NCI-H2196 (cell line): ENCODE data around the gene PHETA1.

Experiments used
- DNase-seq: peaks from one replicate; lab custom pipeline; 2025; ENCODE audit not compliant: unreplicated experiment; lab: John Stamatoyannopoulos, UW

PHETA1 gene

DNA sequence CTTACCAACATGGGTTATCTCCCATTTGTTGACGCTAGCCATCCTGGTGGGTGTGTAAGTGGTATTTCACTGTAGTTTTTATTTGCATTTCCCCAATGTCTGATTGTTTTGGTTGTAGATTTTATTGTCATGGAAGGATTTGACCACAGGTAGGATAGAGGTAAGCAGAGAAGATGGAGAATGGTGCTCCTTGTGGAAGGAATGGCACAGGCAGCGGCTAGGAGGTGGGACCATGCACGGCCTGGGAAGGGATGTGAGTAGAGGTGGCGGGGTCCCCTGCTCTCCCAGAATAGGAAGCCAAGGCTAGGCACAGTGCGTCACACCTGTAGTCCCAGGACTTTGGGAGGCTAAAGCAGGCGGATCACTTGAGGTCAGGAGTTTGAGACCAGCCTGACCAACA is 41.4 kb downstream of the PHETA1 start:
- DNase-seq: no peak

DNA sequence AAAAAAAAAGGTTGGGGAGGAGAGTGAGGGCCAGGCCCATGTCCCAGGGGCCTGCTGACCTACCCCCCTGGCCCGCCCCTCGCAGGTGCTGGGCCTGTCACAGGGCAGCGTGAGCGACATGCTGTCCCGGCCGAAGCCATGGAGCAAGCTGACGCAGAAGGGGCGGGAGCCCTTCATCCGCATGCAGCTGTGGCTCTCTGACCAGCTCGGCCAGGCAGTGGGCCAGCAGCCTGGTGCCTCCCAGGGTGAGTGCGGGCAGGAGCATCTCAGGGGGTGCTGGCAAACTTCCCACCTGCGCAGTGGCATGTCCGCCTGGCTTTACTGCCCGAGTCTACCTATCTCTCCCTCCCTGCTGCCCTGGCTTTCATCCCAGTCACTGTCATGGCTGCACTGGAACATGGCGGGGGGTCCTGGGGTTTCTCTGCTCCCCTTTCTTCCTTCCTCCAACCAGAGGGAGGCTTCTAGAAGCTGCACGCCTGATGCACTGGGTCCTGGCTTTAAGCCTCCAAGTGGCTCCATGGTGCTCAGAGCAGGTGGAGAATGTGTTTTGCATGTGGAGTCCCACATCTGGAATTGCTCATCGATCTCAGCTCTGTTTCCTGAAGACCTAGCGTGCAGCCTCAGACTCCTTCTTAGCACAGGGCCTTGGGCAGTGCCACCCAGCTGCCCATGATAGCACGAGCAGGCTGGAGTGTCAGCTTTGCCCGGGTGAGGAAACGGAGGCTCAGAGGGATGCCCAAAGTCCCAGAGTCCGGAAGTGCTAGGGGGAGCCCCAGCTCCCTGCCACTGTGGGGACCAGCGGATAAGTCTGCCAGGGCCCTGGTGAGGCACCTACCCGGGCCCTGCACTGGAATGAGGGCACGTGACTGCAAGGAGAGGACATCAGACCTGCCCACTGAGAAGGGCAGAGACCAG is 46.3 kb downstream of the PHETA1 start:
- DNase-seq: peak; percentile 90

GRCh38 chr12:111321317-111321716 is 47.6 kb downstream of the PHETA1 start:
- DNase-seq: no peak

DNA sequence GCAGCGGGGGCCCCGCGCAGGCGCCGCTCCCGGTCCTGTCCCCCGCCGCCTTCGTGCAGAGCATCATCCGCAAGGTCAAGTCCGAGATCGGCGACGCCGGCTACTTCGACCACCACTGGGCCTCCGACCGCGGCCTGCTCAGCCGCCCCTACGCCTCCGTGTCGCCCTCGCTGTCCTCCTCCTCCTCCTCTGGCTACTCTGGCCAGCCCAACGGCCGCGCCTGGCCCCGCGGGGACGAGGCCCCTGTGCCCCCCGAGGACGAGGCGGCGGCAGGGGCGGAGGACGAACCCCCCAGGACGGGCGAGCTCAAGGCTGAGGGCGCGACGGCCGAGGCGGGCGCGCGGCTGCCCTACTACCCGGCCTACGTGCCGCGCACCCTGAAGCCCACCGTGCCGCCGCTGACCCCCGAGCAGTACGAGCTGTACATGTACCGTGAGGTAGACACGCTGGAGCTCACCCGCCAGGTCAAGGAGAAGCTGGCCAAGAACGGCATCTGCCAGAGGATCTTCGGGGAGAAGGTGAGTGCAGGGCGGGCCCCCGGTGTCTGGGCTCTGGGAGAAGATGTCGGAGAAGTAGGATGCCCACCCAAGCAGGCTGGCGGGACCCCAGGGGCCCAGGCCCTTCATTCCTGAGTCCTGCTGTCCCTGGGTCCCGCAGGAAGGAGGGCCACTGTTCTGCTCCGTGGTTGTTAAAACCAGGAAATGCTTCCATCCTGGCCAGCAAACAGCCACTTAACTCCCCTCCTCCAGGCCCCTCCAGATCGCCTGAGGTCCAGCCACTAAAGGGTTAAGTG is 48.4 kb downstream of the PHETA1 start:
- DNase-seq: no peak

DNA sequence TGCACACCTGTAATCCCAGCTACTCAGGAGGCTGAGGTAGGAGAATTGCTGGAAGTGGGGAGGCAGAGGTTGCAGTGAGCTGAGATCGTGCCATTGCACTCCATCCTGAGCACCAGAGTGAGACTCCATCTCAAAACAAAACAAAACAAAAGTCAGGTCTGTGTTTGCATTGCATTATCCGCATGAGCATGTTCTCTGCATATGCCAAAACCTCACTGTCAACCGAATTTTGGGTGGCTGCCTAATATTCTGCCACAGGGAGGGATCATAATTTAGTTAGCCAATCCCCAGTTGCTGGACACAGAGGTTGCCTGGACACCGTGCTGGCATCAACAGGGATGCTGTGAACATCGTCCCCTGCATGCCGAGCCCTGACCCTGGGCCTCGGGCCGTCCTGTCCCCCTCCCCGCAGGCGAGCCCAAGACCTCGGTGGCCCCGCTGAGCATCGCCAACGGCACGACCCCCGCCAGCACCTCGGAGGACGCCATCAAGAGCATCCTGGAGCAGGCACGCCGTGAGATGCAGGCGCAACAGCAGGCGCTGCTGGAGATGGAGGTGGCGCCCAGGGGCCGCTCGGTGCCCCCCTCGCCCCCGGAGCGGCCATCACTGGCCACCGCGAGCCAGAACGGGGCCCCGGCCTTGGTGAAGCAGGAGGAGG is 49.2 kb downstream of the PHETA1 start:
- DNase-seq: no peak

DNA sequence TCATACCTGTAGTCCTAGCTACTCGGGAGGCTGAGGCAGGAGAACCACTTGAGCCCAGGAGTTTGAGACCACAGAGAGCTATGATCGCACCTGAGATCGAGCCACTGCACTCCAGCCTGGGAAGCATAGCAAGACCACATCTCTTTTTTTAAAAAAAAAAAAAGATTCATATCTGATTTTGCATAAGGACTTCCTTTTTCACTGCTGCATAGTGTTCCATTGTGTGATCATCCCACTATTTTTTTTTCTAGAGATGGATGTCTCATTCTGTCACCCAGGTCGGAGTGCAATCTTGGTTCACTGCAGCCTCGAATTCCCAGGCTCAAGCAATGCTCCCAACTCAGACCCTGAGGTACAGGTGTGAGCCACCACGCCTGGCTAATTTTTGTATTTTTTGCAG is 50.4 kb downstream of the PHETA1 start:
- no peak for DNase-seq

- DNase-seq: no peak
Measured at GRCh38 chr12:111316671-111317070, 52.2 kb downstream of the PHETA1 start.

- DNase-seq: no peak
Measured at GRCh38 chr12:111314953-111315539, 53.8 kb downstream of the PHETA1 start.

DNA sequence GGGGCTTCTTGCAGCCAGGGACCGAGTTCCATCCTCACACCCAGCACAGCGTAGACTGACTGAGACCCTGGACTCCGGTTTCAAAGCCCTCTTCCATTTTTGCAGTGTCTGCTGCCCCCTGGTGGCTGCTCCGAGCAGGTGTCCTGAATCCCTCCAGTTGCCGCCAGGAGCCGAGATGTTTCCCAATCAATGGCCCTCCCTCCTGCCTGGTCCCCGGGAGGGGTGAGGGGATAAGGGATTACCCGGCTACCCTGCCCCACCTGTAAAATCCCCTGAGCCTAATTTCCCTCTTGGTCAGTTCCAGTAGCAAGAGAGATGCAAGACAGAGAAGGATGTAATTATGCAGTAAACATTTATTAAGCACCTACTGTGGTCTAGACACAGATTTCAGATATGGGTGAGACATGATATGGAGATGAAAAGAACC is 55.0 kb downstream of the PHETA1 start:
- peak; percentile 75 for DNase-seq

DNA sequence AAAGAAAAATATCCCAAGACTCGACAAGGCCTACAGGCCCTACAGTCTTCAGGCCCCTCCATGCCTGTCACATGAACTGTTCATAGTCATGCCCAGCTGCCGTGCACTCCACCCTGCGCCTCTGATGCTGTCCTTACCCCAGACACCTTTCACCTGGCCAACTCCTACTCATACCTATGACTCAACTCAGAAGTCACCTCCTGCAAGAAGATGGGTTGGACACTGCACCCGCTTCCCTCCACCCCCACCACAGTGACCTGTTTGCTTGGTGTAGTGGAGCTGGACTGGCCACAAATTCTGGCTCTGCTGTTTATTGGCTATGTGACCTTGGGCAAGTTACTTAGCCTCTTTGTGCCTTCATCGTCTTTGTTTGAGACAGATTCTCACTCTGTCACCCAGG is 56.2 kb downstream of the PHETA1 start:
- no peak for DNase-seq

DNA sequence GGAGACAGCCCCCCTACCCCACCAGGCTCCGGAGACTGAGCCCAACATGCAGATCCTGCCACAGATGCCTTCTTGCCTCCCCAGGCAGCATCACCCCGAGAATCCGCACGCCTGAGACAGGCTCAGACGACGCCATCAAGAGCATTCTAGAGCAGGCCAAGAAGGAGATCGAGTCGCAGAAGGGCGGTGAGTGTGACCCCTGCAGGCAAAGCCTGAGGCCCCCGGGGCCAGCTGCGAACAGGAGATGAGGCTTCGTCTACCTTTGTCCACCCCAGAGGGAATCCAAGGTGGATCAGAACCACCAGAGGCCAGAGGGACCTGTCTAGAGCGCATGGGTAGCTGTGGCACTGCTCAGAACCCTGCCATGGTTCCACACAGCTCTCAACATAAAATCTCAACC is 56.9 kb downstream of the PHETA1 start:
- DNase-seq: no peak

DNA sequence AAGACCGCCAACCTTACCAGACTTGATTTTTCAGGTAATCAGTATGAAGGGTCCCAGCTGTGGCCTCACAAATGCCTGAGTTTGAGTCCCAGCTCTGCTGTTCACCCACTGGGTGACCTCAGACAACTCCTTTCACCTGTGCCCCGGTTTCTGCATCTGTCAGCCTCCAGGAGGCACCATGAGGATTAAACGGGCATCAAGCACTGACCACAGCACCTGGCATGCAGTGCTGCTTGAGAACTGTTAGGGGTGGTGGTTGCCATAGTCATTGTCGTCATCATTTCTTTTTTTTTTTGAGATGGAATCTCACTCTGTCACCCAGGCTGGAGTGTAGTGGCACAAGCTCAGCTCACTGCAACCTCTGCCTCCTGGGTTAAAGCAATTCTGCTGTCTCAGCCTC is 57.9 kb downstream of the PHETA1 start:
- DNase-seq: no peak
